Neural progenitor cell (in vitro differentiated cells): ENCODE data around the gene CACNA1C.
"Not testable (repeated sequence)": the region's sequence is repeated elsewhere in the genome, so short reads cannot be mapped to it uniquely, and the experiment has no call there.

Source experiments
- CTCF ChIP-seq: fragments of 200-600 bp; sonication (generic); IDR thresholded peaks from 2 replicates; pipeline ENCODE4 v1.5.1; 2017; ENCODE audit warnings: antibody characterized with exemption, mild to moderate bottlenecking
- EZH2 ChIP-seq: fragments of 200-600 bp; sonication (generic); IDR thresholded peaks from 2 replicates; pipeline ENCODE4 v1.6.1; 2017; ENCODE audit warnings: antibody characterized with exemption, mild to moderate bottlenecking, moderate library complexity
- EZH2phosphoT487 ChIP-seq: fragments of 200-600 bp; sonication (generic); IDR thresholded peaks from 2 replicates; pipeline ENCODE4 v1.6.1; 2017; ENCODE audit warnings: antibody characterized with exemption

DNA sequence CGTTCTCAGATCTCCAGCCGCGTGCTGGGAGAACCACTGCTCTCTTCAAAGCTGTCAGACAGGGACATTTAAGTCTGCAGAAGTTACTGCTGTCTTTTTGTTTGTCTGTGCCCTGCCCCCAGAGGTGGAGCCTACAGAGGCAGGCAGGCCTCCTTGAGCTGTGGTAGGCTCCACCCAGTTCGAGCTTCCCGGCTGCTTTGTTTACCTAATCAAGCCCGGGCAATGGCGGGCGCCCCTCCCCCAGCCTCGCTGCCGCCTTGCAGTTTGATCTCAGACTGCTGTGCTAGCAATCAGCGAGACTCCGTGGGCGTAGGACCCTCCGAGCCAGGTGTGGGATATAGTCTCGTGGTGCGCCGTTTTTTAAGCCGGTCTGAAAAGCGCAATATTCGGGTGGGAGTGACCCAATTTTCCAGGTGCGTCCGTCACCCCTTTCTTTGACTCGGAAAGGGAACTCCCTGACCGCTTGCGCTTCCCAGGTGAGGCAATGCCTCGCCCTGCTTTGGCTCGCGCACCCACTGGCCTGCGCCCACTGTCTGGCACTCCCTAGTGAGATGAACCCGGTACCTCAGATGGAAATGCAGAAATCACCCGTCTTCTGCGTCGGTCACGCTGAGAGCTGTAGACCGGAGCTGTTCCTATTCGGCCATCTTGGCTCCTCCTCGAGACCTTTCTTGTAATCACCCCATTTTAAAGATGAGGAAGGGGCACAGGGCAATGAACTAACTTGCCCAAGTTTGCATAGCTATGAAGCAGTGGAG, 83.1 kb downstream of the CACNA1C start:
- TF ChIP-seq CTCF, EZH2, EZH2phosphoT487: not testable (repeated sequence)
